AG04450 (cell line): ENCODE results near the gene TRIM28. TPM values are rescaled to one million over a fixed set of nuclear protein-coding genes. Genes with fewer than 3 reads are reported as not detected.
A peak's percentile ranks its signal among the peaks of the same experiment; 100 is the strongest.

Experiments
- CTCF ChIA-PET: fragments of 300-600, 350-600 bp; formaldehyde crosslinking; extraction: SDS; loops from one replicate; lab custom pipeline; 2022; ENCODE audit warnings: antibody characterized with exemption, inconsistent platforms; lab: Charles Lee
- POLR2A ChIA-PET: fragments of 350-600 bp; formaldehyde crosslinking; extraction: SDS; loops from one replicate; lab custom pipeline; 2021; ENCODE audit warnings: antibody characterized with exemption, inconsistent platforms; lab: Yijun Ruan, JAX
- DNase-seq: peaks from one replicate; pipeline ENCODE4 v3.0.0-alpha.2; 2011; ENCODE audit warnings: low read depth, low spot score
- H3K27ac ChIP-seq: one replicate; pipeline ENCODE4 v1.5.1; 2012; ENCODE audit warnings: low read depth, low read length, control low read depth
- H3K27me3 ChIP-seq: one replicate; pipeline ENCODE4 v1.6.0; 2012; ENCODE audit warnings: low read length; ENCODE audit not compliant: control insufficient read depth, insufficient read depth
- H3K4me3 ChIP-seq: 2 replicates; pipeline ENCODE4 v1.5.1; 2011; ENCODE audit warnings: mild to moderate bottlenecking, low read depth, low read length, control low read depth
- H3K9me3 ChIP-seq: 2 replicates; pipeline ENCODE4 v1.5.1; 2012; ENCODE audit warnings: low read length; ENCODE audit not compliant: control insufficient read depth, insufficient read depth
- CTCF ChIP-seq: IDR thresholded peaks from 2 replicates; pipeline ENCODE4 v1.5.1; 2011; ENCODE audit warnings: low read depth, low read length, control low read depth, inconsistent platforms
- polyA plus RNA-seq: library from polyadenylated mRNA; depleted of rRNA; stranded (reverse); fragments of >200 nt; gene quantifications from 2 replicates; pipeline ENCODE4 v1.2.3, GENCODE V29; 2011

Gene TRIM28
- polyA plus RNA-seq, 1 experiment = 313 TPM

- CTCF ChIA-PET = interaction anchor here (1.2 kb wide), 1 partner anchor 68 kb away, joined by 8 read pairs; no protein-coding TSS in a partner anchor
- TF ChIP-seq CTCF = no peak
- no peak for DNase-seq
- H3K27ac ChIP-seq = no peak overlapping the region
- no peaks in the 10 kb centered on the region for H3K27me3 ChIP-seq
- no peak overlapping the region for H3K4me3 ChIP-seq
- POLR2A ChIA-PET = interaction anchor here (1.0 kb wide), 1 partner anchor 30 kb away, joined by 3 read pairs; the partner anchor contains the start of gene TRIM28
- peaks cover 5% of the 10 kb centered on the region for H3K9me3 ChIP-seq
These were observed 30.6 kb upstream of the TRIM28 start for GRCh38 chr19:58513213-58513693.

GRCh38 chr19:58513694-58514563 is 29.9 kb upstream of the TRIM28 start:
- POLR2A ChIA-PET = interaction anchor here (1.0 kb wide), 1 partner anchor 30 kb away, joined by 3 read pairs; the partner anchor contains the start of gene TRIM28
- Histone ChIP-seq H3K27me3 (no peaks in the 10 kb centered on the region), H3K4me3 (peak overlapping the region; percentile 49), H3K9me3 (no peaks in the 10 kb centered on the region; the same call in 1 of the 2 replicates), H3K27ac (no peak overlapping the region)
- CTCF ChIA-PET = interaction anchor here (0.7 to 1.2 kb wide), 4 partner anchors 14 to 67 kb away, joined by 3 to 8 read pairs (median 4); partner anchors contain the start of gene CHMP2A
- peak; percentile 59 for TF ChIP-seq CTCF
- no peak for DNase-seq

GRCh38 chr19:58514564-58515022 is 29.3 kb upstream of the TRIM28 start:
- POLR2A ChIA-PET = interaction anchor here (1.0 kb wide), 1 partner anchor 29 kb away, joined by 3 read pairs; the partner anchor contains the start of gene TRIM28
- TF ChIP-seq CTCF = no peak
- Histone ChIP-seq H3K9me3 (no peaks in the 10 kb centered on the region; the same call in 1 of the 2 replicates), H3K4me3 (peak overlapping the region; percentile 38), H3K27ac (no peak overlapping the region), H3K27me3 (no peaks in the 10 kb centered on the region)
- no peak for DNase-seq
- CTCF ChIA-PET = interaction anchor here (0.7 to 1.2 kb wide), 4 partner anchors 14 to 66 kb away, joined by 3 to 8 read pairs (median 4); partner anchors contain the start of gene CHMP2A

DNA sequence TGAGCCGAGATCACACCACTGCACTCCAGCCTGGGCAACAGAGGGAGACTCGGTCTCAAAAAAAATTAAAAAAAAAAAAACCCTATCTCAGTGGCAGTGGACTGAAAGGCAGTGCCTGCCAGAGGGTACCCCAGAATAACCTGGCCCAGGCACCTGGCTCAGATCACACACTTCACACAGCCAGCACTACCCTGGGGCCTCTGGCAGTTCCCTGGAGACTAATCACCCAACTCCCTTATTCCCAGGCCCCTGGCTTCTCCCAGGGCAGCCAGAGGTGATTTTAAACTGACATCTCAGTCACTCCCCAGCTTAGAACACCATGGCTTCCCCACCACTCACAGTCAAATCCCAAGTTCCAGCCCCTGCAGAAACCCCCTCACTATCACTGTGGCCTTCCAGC is 28.6 kb upstream of the TRIM28 start:
- no peaks in the 10 kb centered on the region; the same call in 1 of the 2 replicates for H3K9me3 ChIP-seq
- no peak overlapping the region for H3K4me3 ChIP-seq
- H3K27me3 ChIP-seq = no peaks in the 10 kb centered on the region
- no peak for DNase-seq
- no peak for TF ChIP-seq CTCF
- POLR2A ChIA-PET = no interaction called here
- H3K27ac ChIP-seq = no peak overlapping the region
- CTCF ChIA-PET = no interaction called here
